Erythroblast (primary cell): ENCODE data around the gene GNB1L.

Experiments
- GATA1 ChIP-seq: IDR thresholded peaks from 2 replicates; pipeline ENCODE4 v1.6.1; 2011; ENCODE audit warnings: low read depth, mild to moderate bottlenecking, control low read depth, low read length, moderate library complexity
- POLR2A ChIP-seq: IDR thresholded peaks from 2 replicates; pipeline ENCODE4 v1.6.1; 2011; ENCODE audit warnings: mild to moderate bottlenecking, low read length

DNA sequence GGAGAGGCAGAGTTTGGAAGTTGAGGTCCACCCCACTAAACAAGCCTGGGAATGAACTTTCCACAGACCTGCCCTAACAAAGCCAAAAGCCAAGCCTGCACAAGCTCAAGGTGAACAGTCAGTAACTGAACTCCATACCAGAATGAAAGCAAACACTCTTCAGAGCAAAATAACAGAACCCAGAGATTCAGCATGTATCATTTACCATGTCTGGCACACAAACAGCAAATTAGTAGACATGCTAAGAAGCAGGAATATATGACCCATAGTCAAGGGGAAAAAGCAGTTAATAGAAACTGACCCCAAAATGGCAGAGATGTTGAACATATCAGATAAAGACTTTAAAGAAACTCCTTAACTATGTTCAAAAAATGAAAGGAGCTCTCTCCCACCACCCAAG, 62.8 kb downstream of the GNB1L start:
- TF ChIP-seq POLR2A (no peak), GATA1 (no peak)
